H9 (cell line): ENCODE results near the gene DUSP16. TPM values are rescaled to one million over a fixed set of nuclear protein-coding genes. Genes with fewer than 3 reads are reported as not detected.
A peak's percentile ranks its signal among the peaks of the same experiment; 100 is the strongest.

ENCODE experiments used
- DNase-seq: peaks from one replicate; pipeline ENCODE4 v3.0.0-alpha.2; 2017
- H2AFZ ChIP-seq: one replicate; pipeline ENCODE4 v1.6.1; 2013; ENCODE audit warnings: mild to moderate bottlenecking, low read length, control low read depth, moderate library complexity
- H2AK5ac ChIP-seq: 2 replicates; pipeline ENCODE4 v1.6.1; 2013; ENCODE audit warnings: low read length, control low read depth, mixed read lengths; ENCODE audit not compliant: insufficient read length
- H2BK120ac ChIP-seq: one replicate; pipeline ENCODE4 v1.6.1; 2013; ENCODE audit warnings: low read depth, mild to moderate bottlenecking, low read length, control low read depth, inconsistent platforms; ENCODE audit not compliant: poor library complexity, severe bottlenecking
- H2BK12ac ChIP-seq: 2 replicates; pipeline ENCODE4 v1.6.1; 2013; ENCODE audit warnings: low read length, control low read depth, mixed read lengths, low read depth; ENCODE audit not compliant: insufficient read length
- H2BK15ac ChIP-seq: 2 replicates; pipeline ENCODE4 v1.6.1; 2013; ENCODE audit warnings: low read depth, low read length, control low read depth
- H2BK20ac ChIP-seq: one replicate; pipeline ENCODE4 v1.6.1; 2013; ENCODE audit warnings: low read depth, mild to moderate bottlenecking, low read length, control low read depth, inconsistent platforms; ENCODE audit not compliant: poor library complexity, severe bottlenecking
- H2BK5ac ChIP-seq: 2 replicates; pipeline ENCODE4 v1.6.1; 2013; ENCODE audit warnings: low read length, control low read depth, mixed read lengths; ENCODE audit not compliant: insufficient read length
- H3K14ac ChIP-seq: 2 replicates; pipeline ENCODE4 v1.6.1; 2013; ENCODE audit warnings: low read length, control low read depth; ENCODE audit not compliant: insufficient read depth
- H3K18ac ChIP-seq: 2 replicates; pipeline ENCODE4 v1.6.1; 2013; ENCODE audit warnings: low read depth, mild to moderate bottlenecking, mixed read lengths, low read length, control low read depth; ENCODE audit not compliant: insufficient read length
- H3K23ac ChIP-seq: 2 replicates; pipeline ENCODE4 v1.6.1; 2013; ENCODE audit warnings: low read length, control low read depth, mixed read lengths, low read depth; ENCODE audit not compliant: insufficient read length
- H3K23me2 ChIP-seq: 2 replicates; pipeline ENCODE4 v1.6.1; 2013; ENCODE audit warnings: low read depth, mild to moderate bottlenecking, mixed read lengths, low read length, control low read depth; ENCODE audit not compliant: insufficient read length, poor library complexity, severe bottlenecking
- H3K27ac ChIP-seq: 2 replicates; pipeline ENCODE4 v1.5.1; 2013; ENCODE audit warnings: low read length, control low read depth, mixed read lengths, low read depth; ENCODE audit not compliant: insufficient read length
- H3K27me3 ChIP-seq: 2 replicates; pipeline ENCODE4 v1.6.1; 2013; ENCODE audit warnings: low read length, control low read depth, inconsistent platforms; ENCODE audit not compliant: insufficient read depth
- H3K4ac ChIP-seq: 2 replicates; pipeline ENCODE4 v1.6.1; 2013; ENCODE audit warnings: low read depth, mild to moderate bottlenecking, control low read depth, inconsistent platforms, low read length, moderate library complexity
- H3K4me1 ChIP-seq: 2 replicates; pipeline ENCODE4 v1.6.1; 2013; ENCODE audit warnings: low read length, control low read depth, inconsistent platforms; ENCODE audit not compliant: insufficient read depth
- H3K4me2 ChIP-seq: 2 replicates; pipeline ENCODE4 v1.6.1; 2013; ENCODE audit warnings: low read length, control low read depth, mixed read lengths; ENCODE audit not compliant: insufficient read length, insufficient read depth
- H3K56ac ChIP-seq: 2 replicates; pipeline ENCODE4 v1.6.1; 2013; ENCODE audit warnings: low read depth, mild to moderate bottlenecking, mixed read lengths, low read length, control low read depth; ENCODE audit not compliant: insufficient read length
- H3K79me1 ChIP-seq: 2 replicates; pipeline ENCODE4 v1.6.1; 2013; ENCODE audit warnings: low read depth, mild to moderate bottlenecking, moderate library complexity, low read length, control low read depth, inconsistent platforms; ENCODE audit not compliant: insufficient read depth, poor library complexity, severe bottlenecking
- H3K79me2 ChIP-seq: 2 replicates; pipeline ENCODE4 v1.6.1; 2013; ENCODE audit warnings: low read length, control low read depth, inconsistent platforms; ENCODE audit not compliant: insufficient read depth
- H3K9ac ChIP-seq: 2 replicates; pipeline ENCODE4 v1.6.1; 2013; ENCODE audit warnings: low read length, control low read depth, mixed read lengths; ENCODE audit not compliant: insufficient read length; ENCODE audit errors: extremely low read depth
- H3K9me3 ChIP-seq: one replicate; pipeline ENCODE4 v1.6.1; 2013; ENCODE audit warnings: low read depth, low read length, inconsistent platforms; ENCODE audit not compliant: control insufficient read depth
- H3T11ph ChIP-seq: one replicate; pipeline ENCODE4 v1.6.1; 2013; ENCODE audit warnings: mild to moderate bottlenecking, low read length, control low read depth, inconsistent platforms
- H4K20me1 ChIP-seq: one replicate; pipeline ENCODE4 v1.6.1; 2013; ENCODE audit not compliant: control insufficient read depth, insufficient read length, insufficient read depth
- H4K5ac ChIP-seq: 2 replicates; pipeline ENCODE4 v1.6.1; 2013; ENCODE audit warnings: low read depth, mild to moderate bottlenecking, mixed read lengths, low read length, control low read depth; ENCODE audit not compliant: insufficient read length
- H4K8ac ChIP-seq: replicated peaks from 2 replicates; pipeline ENCODE4 v1.6.1; 2013; ENCODE audit warnings: low read length, control low read depth, mixed read lengths, low read depth; ENCODE audit not compliant: insufficient read length
- H4K91ac ChIP-seq: 2 replicates; pipeline ENCODE4 v1.6.1; 2013; ENCODE audit warnings: low read depth, mild to moderate bottlenecking, moderate library complexity, mixed read lengths, low read length, control low read depth; ENCODE audit not compliant: insufficient read length
- H3K27ac Mint-ChIP-seq, 3 experiments: 2 replicates in 2 of 3; 3 replicates in 1 of 3; pipeline ENCODE4 v1.8.0; 2020 to 2021; ENCODE audit warnings: mixed read lengths in 3 of 3, mild to moderate bottlenecking in 1 of 3, moderate library complexity in 1 of 3
- H3K27me3 Mint-ChIP-seq: 2 replicates; pipeline ENCODE4 v1.8.0; 2021; ENCODE audit warnings: low read depth, mild to moderate bottlenecking, moderate library complexity, mixed read lengths
- H3K36me3 Mint-ChIP-seq, 3 experiments: 2 replicates in 2 of 3; 3 replicates in 1 of 3; pipeline ENCODE4 v1.8.0; 2020 to 2021; ENCODE audit warnings: low read depth in 3 of 3, mixed read lengths in 3 of 3; ENCODE audit not compliant: insufficient read depth in 1 of 3
- H3K4me1 Mint-ChIP-seq, 2 experiments: 2 replicates each; pipeline ENCODE4 v1.8.0; 2020; ENCODE audit warnings: mixed read lengths in 2 of 2
- H3K4me3 Mint-ChIP-seq, 2 experiments: 2 replicates in 1 of 2; 3 replicates in 1 of 2; pipeline ENCODE4 v1.8.0; 2020 to 2021; ENCODE audit warnings: mild to moderate bottlenecking in 2 of 2, mixed read lengths in 2 of 2, moderate library complexity in 1 of 2
- H3K9me3 Mint-ChIP-seq, 2 experiments: 2 replicates in 1 of 2; 3 replicates in 1 of 2; pipeline ENCODE4 v1.8.0; 2020; ENCODE audit warnings: mild to moderate bottlenecking in 2 of 2, mixed read lengths in 2 of 2, moderate library complexity in 1 of 2
- WGBS: extraction: QIAGEN DNeasy Blood & Tissue Kit; methylation state at CpG from one replicate; pipeline ENCODE4 v1.1.7; 2013; ENCODE audit warnings: missing lambda C conversion rate, low lambda C conversion rate, mixed read lengths; ENCODE audit not compliant: insufficient read length; ENCODE audit errors: extremely low coverage; 5-methylcytosine and 5-hydroxymethylcytosine counted together
- total RNA-seq: library from RNA; stranded (reverse); gene quantifications from 2 replicates; pipeline ENCODE4 v1.2.1, GENCODE V29; 2021
- TF ChIP-seq, protein P1 (sequence below): fragments of 200-600 bp; sonication (generic); conservative IDR thresholded peaks from 3 replicates; pipeline ENCODE4 v1.8.0; 2021; ENCODE audit warnings: antibody characterized with exemption, mild to moderate bottlenecking

Gene DUSP16
- total RNA-seq, 1 experiment from 2014 or later = 64.0 TPM

- Histone ChIP-seq H2BK15ac (no peak overlapping the region), H3K9me3 (no peaks in the 10 kb centered on the region), H3K4ac (no peak overlapping the region), H2BK20ac (no peak overlapping the region), H2AFZ (no peak overlapping the region), H3K4me2 (no peak overlapping the region), H3K4me1 (peaks cover 4% of the 10 kb centered on the region; the same call in 1 of the 2 replicates), H4K8ac (no peak overlapping the region), H3K9ac (no peak overlapping the region), H2BK120ac (no peak overlapping the region), H3K79me2 (no peaks in the 10 kb centered on the region), H3K27me3 (no peaks in the 10 kb centered on the region), H3T11ph (no peak overlapping the region), H4K5ac (no peak overlapping the region), H2BK12ac (no peak overlapping the region), H3K14ac (no peak overlapping the region), H4K20me1 (no peaks in the 10 kb centered on the region), H3K56ac (no peak overlapping the region), H3K79me1 (no peaks in the 10 kb centered on the region), H3K23me2 (no peaks in the 10 kb centered on the region), H2AK5ac (no peak overlapping the region), H2BK5ac (no peak overlapping the region), H4K91ac (no peak overlapping the region), H3K18ac (no peak overlapping the region), H3K23ac (no peak overlapping the region), H3K27ac (no peak overlapping the region)
- peak overlapping the region in 1 of 3 experiments; percentile 57; a peak in 1 of 7 replicates for H3K27ac Mint-ChIP-seq
- peaks cover 16 to 17% of the 10 kb centered on the region in 2 experiments for H3K9me3 Mint-ChIP-seq
- no peaks in the 10 kb centered on the region; the same call in 1 of the 2 replicates for H3K27me3 Mint-ChIP-seq
- no peak for DNase-seq
- no peak overlapping the region for H3K4me3 Mint-ChIP-seq
- WGBS = no CpG with 5 or more reads among the region's 3 CpGs
- TF ChIP-seq, protein P1, sequence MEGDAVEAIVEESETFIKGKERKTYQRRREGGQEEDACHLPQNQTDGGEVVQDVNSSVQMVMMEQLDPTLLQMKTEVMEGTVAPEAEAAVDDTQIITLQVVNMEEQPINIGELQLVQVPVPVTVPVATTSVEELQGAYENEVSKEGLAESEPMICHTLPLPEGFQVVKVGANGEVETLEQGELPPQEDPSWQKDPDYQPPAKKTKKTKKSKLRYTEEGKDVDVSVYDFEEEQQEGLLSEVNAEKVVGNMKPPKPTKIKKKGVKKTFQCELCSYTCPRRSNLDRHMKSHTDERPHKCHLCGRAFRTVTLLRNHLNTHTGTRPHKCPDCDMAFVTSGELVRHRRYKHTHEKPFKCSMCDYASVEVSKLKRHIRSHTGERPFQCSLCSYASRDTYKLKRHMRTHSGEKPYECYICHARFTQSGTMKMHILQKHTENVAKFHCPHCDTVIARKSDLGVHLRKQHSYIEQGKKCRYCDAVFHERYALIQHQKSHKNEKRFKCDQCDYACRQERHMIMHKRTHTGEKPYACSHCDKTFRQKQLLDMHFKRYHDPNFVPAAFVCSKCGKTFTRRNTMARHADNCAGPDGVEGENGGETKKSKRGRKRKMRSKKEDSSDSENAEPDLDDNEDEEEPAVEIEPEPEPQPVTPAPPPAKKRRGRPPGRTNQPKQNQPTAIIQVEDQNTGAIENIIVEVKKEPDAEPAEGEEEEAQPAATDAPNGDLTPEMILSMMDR = no peak
- peaks cover 22 to 37% (median 30%) of the 10 kb centered on the region in 3 experiments for H3K36me3 Mint-ChIP-seq
- peaks cover 8 to 10% of the 10 kb centered on the region in 2 experiments for H3K4me1 Mint-ChIP-seq
Measured at GRCh38 chr12:12468575-12468974, 94.1 kb downstream of the DUSP16 start.
